Mucosa of descending colon (tissue), 3 donors: ENCODE results near the gene SEL1L3. TPM values are rescaled to one million over a fixed set of nuclear protein-coding genes. Genes with fewer than 3 reads are reported as not detected.

ENCODE experiments used
- ATAC-seq: fragments of 200-7000 bp; cut with Tn5 transposase; one replicate; pipeline ENCODE4 v1.9.1; 2020; ENCODE audit warnings: mild to moderate bottlenecking, moderate library complexity
- DNase-seq, 3 donors: peaks; one replicate each; pipeline ENCODE4 v3.0.0-alpha.2; 2020
- H3K36me3 ChIP-seq: fragments of 200-600 bp; one replicate; pipeline ENCODE4 v1.8.0; 2021; ENCODE audit warnings: low read depth, mild to moderate bottlenecking
- H3K4me1 ChIP-seq: fragments of 200-600 bp; one replicate; pipeline ENCODE4 v1.8.0; 2021; ENCODE audit warnings: low read depth, mild to moderate bottlenecking
- H3K4me3 ChIP-seq: fragments of 200-600 bp; one replicate; pipeline ENCODE4 v1.8.0; 2021; ENCODE audit warnings: mild to moderate bottlenecking
- H3K9me3 ChIP-seq: fragments of 200-600 bp; one replicate; pipeline ENCODE4 v1.8.0; 2021; ENCODE audit warnings: mild to moderate bottlenecking
- CTCF ChIP-seq: fragments of 200-600 bp; IDR thresholded peaks from one replicate; pipeline ENCODE4 v1.8.0; 2022; ENCODE audit warnings: antibody characterized with exemption, mild to moderate bottlenecking
- intact Hi-C, 2 donors: fragments of 100-400 bp; cut with DNase I in 1 of 2; cut with micrococcal nuclease in 1 of 2; formaldehyde crosslinking; loops; one replicate each; pipeline versions ENCODE4 v1.11.0 to v1.11.1; 2022; cut with DNase I, micrococcal nuclease
- total RNA-seq, 3 donors: library from RNA; stranded (reverse); fragmentation: NEBNext Ultra II Directional in 2 of 3; extraction: Animal tissue kit (Norgen Biotek cat#: 25700) in 2 of 3; gene quantifications; one replicate each; pipeline versions ENCODE4 v1.2.1 to v1.2.4, GENCODE V29; 2021 to 2023
- donor health status: DM: no; HTN: no; CAD: no; lungs with moderate emphysema.
- donor health status: DM: no; HTN: no; CAD: no.
- donor health status: DM: no; HTN: yes; CAD: no.

Gene SEL1L3
- total RNA-seq, 3 donors from 2014 or later = 51.7 to 104 (median 98.3) TPM

DNA sequence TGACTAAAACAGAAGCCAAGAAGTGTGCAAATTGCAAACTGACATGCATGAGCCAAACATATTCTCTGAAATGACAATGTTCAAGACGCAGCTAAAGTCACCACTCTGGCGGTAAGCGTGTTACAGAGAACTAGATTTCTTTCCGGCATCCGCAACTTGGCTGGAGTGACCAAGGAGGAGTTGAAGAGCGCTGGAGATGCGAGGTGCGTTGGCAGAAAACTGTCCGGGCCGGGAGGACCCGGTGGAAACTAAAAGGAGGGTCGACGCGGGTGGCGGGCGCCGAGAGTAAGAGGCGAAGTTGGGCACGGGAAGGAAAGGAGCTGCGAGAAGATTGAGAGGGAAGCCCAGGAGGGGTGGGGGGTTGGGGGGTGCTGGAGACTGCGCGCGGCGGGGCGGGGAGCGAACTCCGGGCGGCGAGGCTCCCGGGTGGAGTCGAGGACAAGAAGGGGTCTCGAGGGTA lies 807 bp downstream of the SEL1L3 start:
- Histone ChIP-seq H3K4me1 (peaks cover 36% of the 10 kb centered on the region), H3K9me3 (no peaks in the 10 kb centered on the region), H3K36me3 (no peaks in the 10 kb centered on the region), H3K4me3 (peak overlapping the region; percentile 83)
- intact Hi-C loops = no loop called here
- ATAC-seq (peak; percentile 0), DNase-seq (peak; percentile 62 to 74 (median 65))
- no peak for TF ChIP-seq CTCF

DNA sequence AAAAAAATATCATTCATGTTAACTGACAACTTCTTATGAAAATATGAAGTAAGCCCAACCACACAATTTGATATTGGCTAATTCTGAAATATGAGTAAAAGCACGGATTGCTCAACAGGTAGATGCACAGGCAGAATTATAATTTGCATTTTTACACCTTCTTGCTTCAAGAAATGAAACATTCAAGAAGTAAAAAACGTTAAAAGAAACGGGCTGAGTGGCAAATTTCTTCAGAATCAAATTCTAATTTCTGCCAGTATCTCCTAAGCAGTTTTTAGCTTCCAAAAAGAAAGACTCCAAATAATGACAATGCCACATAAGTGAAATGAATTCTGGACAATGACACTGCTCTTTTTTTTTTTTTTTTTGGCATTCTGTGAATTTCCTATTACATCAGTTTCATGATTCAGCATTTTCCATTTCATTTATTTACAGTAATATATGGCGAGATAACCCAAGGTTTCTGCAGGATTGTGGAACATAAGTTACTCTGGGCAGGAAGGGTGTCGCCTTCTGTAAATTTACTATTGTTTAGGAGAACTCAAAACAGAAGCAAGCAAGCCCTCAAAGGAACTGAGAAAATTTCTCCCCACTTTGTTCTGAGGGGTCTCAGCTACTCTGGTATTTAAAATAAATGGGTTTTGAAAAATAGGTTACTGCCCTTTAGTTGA lies 1.4 kb downstream of the SEL1L3 start:
- ATAC-seq (no peak), DNase-seq (no peak)
- no peak for TF ChIP-seq CTCF
- intact Hi-C loops = no loop called here
- H3K4me3 ChIP-seq = no peak overlapping the region
- H3K4me1 ChIP-seq = peaks cover 40% of the 10 kb centered on the region
- no peaks in the 10 kb centered on the region for H3K36me3 ChIP-seq
- H3K9me3 ChIP-seq = no peaks in the 10 kb centered on the region

- no peak overlapping the region for H3K4me3 ChIP-seq
- peak in 2 of 3 donors; percentile 50 to 63 for DNase-seq
- intact Hi-C loops = no loop called here
These were observed 2.1 kb downstream of the SEL1L3 start for GRCh38 chr4:25860586-25861279.

GRCh38 chr4:25859429-25860148 lies 3.2 kb downstream of the SEL1L3 start:
- Histone ChIP-seq H3K4me1 (peaks cover 51% of the 10 kb centered on the region), H3K9me3 (no peaks in the 10 kb centered on the region), H3K4me3 (no peak overlapping the region), H3K36me3 (no peaks in the 10 kb centered on the region)
- no peak for TF ChIP-seq CTCF
- intact Hi-C loops = no loop called here
- DNase-seq (peak in 1 of 3 donors; percentile 35), ATAC-seq (peak; percentile 5)

More at GRCh38 chr4:25860586-25861279, 2.1 kb downstream of the SEL1L3 start:
- Histone ChIP-seq H3K9me3 (no peaks in the 10 kb centered on the region), H3K36me3 (no peaks in the 10 kb centered on the region), H3K4me1 (peaks cover 47% of the 10 kb centered on the region)
- TF ChIP-seq CTCF = no peak
- ATAC-seq = no peak

GRCh38 chr4:25857851-25858400 lies 4.9 kb downstream of the SEL1L3 start:
- intact Hi-C loops = no loop called here
- H3K4me1 ChIP-seq = peaks cover 47% of the 10 kb centered on the region

More at GRCh38 chr4:25857851-25858400, 4.9 kb downstream of the SEL1L3 start:
- no peaks in the 10 kb centered on the region for H3K36me3 ChIP-seq
- H3K9me3 ChIP-seq = no peaks in the 10 kb centered on the region
- ATAC-seq (no peak), DNase-seq (no peak)
- TF ChIP-seq CTCF = no peak
- no peak overlapping the region for H3K4me3 ChIP-seq
